HCT116 (cell line): Measurements from ENCODE around the gene TMEM59L. TPM values are rescaled to one million over a fixed set of nuclear protein-coding genes. Genes with fewer than 3 reads are reported as not detected.

ENCODE experiments used
- ATAC-seq: fragments of 200-7000 bp; cut with Tn5 transposase; 2 replicates; pipeline ENCODE4 v1.9.1; 2020; ENCODE audit warnings: mild to moderate bottlenecking, moderate library complexity
- BruUV-seq: library from RNA; stranded (reverse); fragments of 400-500 nt; replicated peaks from 2 replicates; lab custom pipeline; 2021; lab: Mats Ljungman, UMichigan
- CTCF ChIA-PET: fragments of 300-600 bp; sonication (Branson Sonifier 250); formaldehyde crosslinking; loops from one replicate; lab custom pipeline; 2021; ENCODE audit warnings: antibody characterized with exemption; lab: Charles Lee
- POLR2A ChIA-PET: fragments of 300-600, 350-600 bp; sonication (Branson Sonifier 250); formaldehyde crosslinking; loops from one replicate; lab custom pipeline; 2021; ENCODE audit warnings: antibody characterized with exemption; lab: Charles Lee
- RAD21 ChIA-PET, 2 experiments: fragments of 300-600 bp; sonication (Branson Sonifier 250); formaldehyde crosslinking; loops; one replicate each; lab custom pipeline; 2023; ENCODE audit warnings: low total read pairs in 2 of 2; ENCODE audit not compliant: uncharacterized antibody in 2 of 2, unreplicated experiment in 2 of 2, low non-redundant PET in 1 of 2; lab: Charles Lee
- DNase-seq: peaks from one replicate; pipeline ENCODE4 v3.0.0-alpha.2; 2010; ENCODE audit warnings: low read depth, low spot score
- H2AFZ ChIP-seq: fragments of 200-600 bp; shearing (Covaris generic), sonication (generic); 2 replicates; pipeline ENCODE4 v1.6.1; 2017; ENCODE audit warnings: low read depth, mixed run types, mixed read lengths, antibody characterized with exemption, low read length; ENCODE audit not compliant: poor library complexity, severe bottlenecking
- H3K27ac ChIP-seq: 2 replicates; pipeline ENCODE4 v1.5.1; 2012; ENCODE audit warnings: low read depth, low read length
- H3K27me3 ChIP-seq: fragments of 200-600 bp; sonication (generic); 2 replicates; pipeline ENCODE4 v1.6.1; 2016; ENCODE audit warnings: mixed run types, low read length, mixed read lengths; ENCODE audit not compliant: insufficient read depth
- H3K36me3 ChIP-seq, 2 experiments: fragments of 200-500 bp in 1 of 2; fragments of 200-600 bp in 1 of 2; sonication (Bioruptor generic) in 1 of 2; sonication (generic) in 1 of 2; 2 replicates each; pipeline versions ENCODE4 v1.5.1 to v1.6.1; 2014 to 2016; ENCODE audit warnings: low read length in 2 of 2, inconsistent platforms in 1 of 2, mixed read lengths in 1 of 2, mixed run types in 1 of 2; ENCODE audit not compliant: insufficient read depth in 2 of 2, control insufficient read depth in 1 of 2
- H3K4me1 ChIP-seq, 2 experiments: fragments of 200-600 bp in 1 of 2; sonication (generic) in 1 of 2; 2 replicates each; pipeline versions ENCODE4 v1.5.1 to v1.6.1; 2012 to 2017; ENCODE audit warnings: low read length in 2 of 2, inconsistent platforms in 1 of 2, mild to moderate bottlenecking in 1 of 2, mixed read lengths in 1 of 2, mixed run types in 1 of 2, moderate library complexity in 1 of 2; ENCODE audit not compliant: insufficient read depth in 2 of 2, control insufficient read depth in 1 of 2
- H3K4me2 ChIP-seq: fragments of 200-600 bp; sonication (generic); 2 replicates; pipeline ENCODE4 v1.6.1; 2017; ENCODE audit warnings: mixed run types, low read length, mixed read lengths
- H3K4me3 ChIP-seq, 2 experiments: fragments of 200-600 bp in 1 of 2; sonication (generic) in 1 of 2; replicated peaks in 1 of 2; 2 replicates each; pipeline ENCODE4 v1.5.1; 2011 to 2016; ENCODE audit warnings: low read length in 2 of 2, control low read depth in 1 of 2, low read depth in 1 of 2, mild to moderate bottlenecking in 1 of 2, mixed read lengths in 1 of 2, mixed run types in 1 of 2
- H3K79me2 ChIP-seq: fragments of 200-600 bp; sonication (generic); 2 replicates; pipeline ENCODE4 v1.6.1; 2017; ENCODE audit warnings: mild to moderate bottlenecking, mixed run types, low read length, moderate library complexity, mixed read lengths; ENCODE audit not compliant: insufficient read depth
- H3K9ac ChIP-seq: fragments of 200-600 bp; sonication (generic); 2 replicates; pipeline ENCODE4 v1.6.1; 2016; ENCODE audit warnings: low read length, mixed read lengths
- H3K9me2 ChIP-seq: fragments of 200-600 bp; sonication (generic), shearing (Covaris generic); 2 replicates; pipeline ENCODE4 v1.6.1; 2017; ENCODE audit warnings: mixed run types, mild to moderate bottlenecking, moderate library complexity; ENCODE audit not compliant: insufficient read depth
- H3K9me3 ChIP-seq, 2 experiments: fragments of 200-500 bp in 1 of 2; fragments of 200-600 bp in 1 of 2; sonication (Bioruptor generic) in 1 of 2; sonication (generic) in 1 of 2; 2 replicates each; pipeline ENCODE4 v1.6.1; 2014 to 2017; ENCODE audit warnings: low read length in 2 of 2, mixed read lengths in 2 of 2, inconsistent platforms in 1 of 2, low read depth in 1 of 2, mild to moderate bottlenecking in 1 of 2, mixed run types in 1 of 2, moderate library complexity in 1 of 2; ENCODE audit not compliant: control insufficient read depth in 1 of 2, insufficient read depth in 1 of 2
- H4K20me1 ChIP-seq: fragments of 200-600 bp; sonication (generic), shearing (Covaris generic); 2 replicates; pipeline ENCODE4 v1.6.1; 2017; ENCODE audit warnings: mixed run types, mild to moderate bottlenecking, moderate library complexity; ENCODE audit not compliant: insufficient read depth
- CBX3 ChIP-seq: IDR thresholded peaks from 2 replicates; pipeline ENCODE4 v1.6.1; 2012; ENCODE audit warnings: low read depth
- EZH2 ChIP-seq: fragments of 200-600 bp; sonication (generic); IDR thresholded peaks from 2 replicates; pipeline ENCODE4 v1.6.1; 2017; ENCODE audit warnings: antibody characterized with exemption, mixed run types
- EZH2phosphoT487 ChIP-seq: fragments of 200-600 bp; IDR thresholded peaks from 2 replicates; pipeline ENCODE4 v1.6.1; 2018; ENCODE audit warnings: antibody characterized with exemption, borderline replicate concordance
- JUND ChIP-seq: IDR thresholded peaks from 2 replicates; pipeline ENCODE4 v1.6.1; 2012
- RAD21 ChIP-seq: IDR thresholded peaks from 2 replicates; pipeline ENCODE4 v1.6.1; 2012; ENCODE audit warnings: low read depth, mild to moderate bottlenecking
- SRF ChIP-seq: IDR thresholded peaks from 2 replicates; pipeline ENCODE4 v1.6.1; 2012; ENCODE audit warnings: low read depth
- YY1 ChIP-seq: IDR thresholded peaks from 2 replicates; pipeline ENCODE4 v1.6.1; 2011; ENCODE audit warnings: low read length, low read depth, moderate library complexity, mild to moderate bottlenecking; ENCODE audit not compliant: insufficient replicate concordance; ENCODE audit errors: extremely low read depth
- ZFX ChIP-seq: fragments of 450-650 bp; IDR thresholded peaks from 2 replicates; pipeline ENCODE4 v1.6.1; 2017
- intact Hi-C: fragments of 100-400 bp; cut with micrococcal nuclease; formaldehyde crosslinking; loops from 2 replicates; pipeline ENCODE4 v1.10.0; 2022
- total RNA-seq: library from RNA; stranded (reverse); gene quantifications from one replicate; pipeline ENCODE4 v1.2.1, GENCODE V29; 2021; ENCODE audit not compliant: unreplicated experiment
- TF ChIP-seq, protein P1 (sequence below): IDR thresholded peaks from 2 replicates; pipeline ENCODE4 v1.6.1; 2011; ENCODE audit warnings: mild to moderate bottlenecking, low read length, moderate library complexity; ENCODE audit not compliant: insufficient replicate concordance; ENCODE audit errors: extremely low read depth
- TF ChIP-seq, protein P2 (sequence below): IDR thresholded peaks from 2 replicates; pipeline ENCODE4 v1.6.1; 2012

Gene TMEM59L
- total RNA-seq, 1 experiment from 2014 or later = 14.3 TPM

DNA sequence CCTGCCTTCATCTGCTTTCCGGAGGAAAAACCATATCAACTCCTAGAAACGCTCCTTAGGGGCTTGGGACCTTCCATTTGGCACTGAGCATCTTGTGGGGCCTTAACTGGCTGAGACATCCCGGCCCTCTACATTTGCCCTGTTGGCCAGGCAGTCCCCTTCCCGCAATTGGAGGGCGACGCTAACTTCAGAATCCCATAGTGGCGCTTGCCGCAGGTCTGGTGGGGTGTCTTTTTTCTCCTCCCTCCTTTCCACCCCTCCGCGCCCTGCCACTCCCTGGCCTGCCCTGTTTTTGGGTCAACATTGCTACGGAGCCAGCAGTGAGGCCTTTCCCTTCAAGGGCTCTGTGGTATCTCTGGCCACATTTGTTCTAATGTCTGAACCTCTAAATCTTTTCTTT lies 57.2 kb downstream of the TMEM59L start (continued):
- TF ChIP-seq, protein P1, sequence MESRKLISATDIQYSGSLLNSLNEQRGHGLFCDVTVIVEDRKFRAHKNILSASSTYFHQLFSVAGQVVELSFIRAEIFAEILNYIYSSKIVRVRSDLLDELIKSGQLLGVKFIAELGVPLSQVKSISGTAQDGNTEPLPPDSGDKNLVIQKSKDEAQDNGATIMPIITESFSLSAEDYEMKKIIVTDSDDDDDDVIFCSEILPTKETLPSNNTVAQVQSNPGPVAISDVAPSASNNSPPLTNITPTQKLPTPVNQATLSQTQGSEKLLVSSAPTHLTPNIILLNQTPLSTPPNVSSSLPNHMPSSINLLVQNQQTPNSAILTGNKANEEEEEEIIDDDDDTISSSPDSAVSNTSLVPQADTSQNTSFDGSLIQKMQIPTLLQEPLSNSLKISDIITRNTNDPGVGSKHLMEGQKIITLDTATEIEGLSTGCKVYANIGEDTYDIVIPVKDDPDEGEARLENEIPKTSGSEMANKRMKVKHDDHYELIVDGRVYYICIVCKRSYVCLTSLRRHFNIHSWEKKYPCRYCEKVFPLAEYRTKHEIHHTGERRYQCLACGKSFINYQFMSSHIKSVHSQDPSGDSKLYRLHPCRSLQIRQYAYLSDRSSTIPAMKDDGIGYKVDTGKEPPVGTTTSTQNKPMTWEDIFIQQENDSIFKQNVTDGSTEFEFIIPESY = no peak
- TF ChIP-seq, protein P2, sequence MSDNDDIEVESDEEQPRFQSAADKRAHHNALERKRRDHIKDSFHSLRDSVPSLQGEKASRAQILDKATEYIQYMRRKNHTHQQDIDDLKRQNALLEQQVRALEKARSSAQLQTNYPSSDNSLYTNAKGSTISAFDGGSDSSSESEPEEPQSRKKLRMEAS = no peak

DNA sequence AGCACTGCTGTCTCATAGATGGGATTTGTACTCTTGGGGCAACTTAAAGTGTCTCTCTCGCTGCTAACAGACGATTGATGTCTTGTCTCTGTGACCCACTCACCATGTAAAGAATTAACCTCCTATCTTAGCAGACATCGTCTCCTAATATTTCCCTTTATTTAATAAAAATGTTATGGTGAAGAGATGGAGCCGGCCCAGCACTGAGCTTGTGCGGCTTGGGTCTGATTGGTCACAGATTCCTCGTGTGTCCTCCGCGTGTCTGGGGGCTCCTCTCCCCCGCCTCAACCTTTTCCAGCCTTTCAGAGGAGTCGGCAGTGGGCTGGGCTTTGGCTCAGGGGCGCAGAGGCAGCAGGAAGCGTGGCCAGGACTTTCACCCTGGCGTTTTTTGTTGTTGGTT lies 57.6 kb downstream of the TMEM59L start:
- Histone ChIP-seq H3K4me3 (no peak overlapping the region), H3K27me3 (no peaks in the 10 kb centered on the region), H3K9me3 (no peaks in the 10 kb centered on the region), H3K79me2 (no peaks in the 10 kb centered on the region), H3K9ac (no peak overlapping the region), H3K4me1 (no peaks in the 10 kb centered on the region), H3K27ac (no peak overlapping the region), H4K20me1 (no peaks in the 10 kb centered on the region), H3K9me2 (no peaks in the 10 kb centered on the region), H3K4me2 (no peak overlapping the region), H2AFZ (no peak overlapping the region), H3K36me3 (no peaks in the 10 kb centered on the region; a peak in 1 of 4 replicates)
- RAD21 ChIA-PET = no interaction called here
- TF ChIP-seq SRF (no peak), YY1 (no peak), JUND (no peak), ZFX (no peak), EZH2 (no peak), CBX3 (no peak), RAD21 (no peak), EZH2phosphoT487 (no peak)
- TF ChIP-seq, protein P2 = no peak
- CTCF ChIA-PET = no interaction called here
- BruUV-seq = no TSS peak
- intact Hi-C loops = no loop called here
- no peak for ATAC-seq
- POLR2A ChIA-PET = no interaction called here
- DNase-seq = no peak

Other genes starting within 250 kb of the TMEM59L start
- 425 TPM for gene GDF15, start 226.7 kb upstream of the TMEM59L start, total RNA-seq
- 0.12 TPM for gene LRRC25, start 215.2 kb upstream of the TMEM59L start, total RNA-seq
- 164 TPM for gene SSBP4, start 193.5 kb upstream of the TMEM59L start, total RNA-seq
- gene ISYNA1, start 174.7 kb upstream of the TMEM59L start, total RNA-seq = 365 TPM
- gene ELL, start 90.8 kb upstream of the TMEM59L start, total RNA-seq = 22.9 TPM
- gene FKBP8, start 69.3 kb upstream of the TMEM59L start, total RNA-seq = 261 TPM
- 139 TPM for gene KXD1, start 55.0 kb upstream of the TMEM59L start, total RNA-seq
- 1,743 TPM for gene UBA52, start 41.0 kb upstream of the TMEM59L start, total RNA-seq
- 97.1 TPM for gene REX1BD, start 24.1 kb upstream of the TMEM59L start, total RNA-seq
- gene CRLF1, start 6.1 kb upstream of the TMEM59L start, total RNA-seq = 43.0 TPM
- gene KLHL26, start 24.2 kb downstream of the TMEM59L start, total RNA-seq = 17.1 TPM
- 14.9 TPM for gene CRTC1, start 70.8 kb downstream of the TMEM59L start, total RNA-seq
- not detected for gene COMP, start 178.4 kb downstream of the TMEM59L start, total RNA-seq
- 78.5 TPM for gene UPF1, start 219.1 kb downstream of the TMEM59L start, total RNA-seq